ENCODE results near the gene BARX1.

- TF ChIP-seq POLR2A (IDR thresholded peaks at IDR 0.05; ENCODE audit: low read length) (no peak), GATA1 (IDR thresholded peaks at IDR 0.05; ENCODE audit: low read depth, low read length) (no peak)
Observed at GRCh38 chr9:93929231-93929630, 25.9 kb downstream of the BARX1 start.

Data from erythroblast (primary cell).